NOMO-1 treated with dmso at 0.1 percent for 144 hours (cell line): ENCODE measurements around the gene RRAS.
A peak's percentile ranks its signal among the peaks of the same experiment; 100 is the strongest.

ENCODE experiments used
- DNase-seq: peaks from one replicate; lab custom pipeline; 2025; ENCODE audit not compliant: unreplicated experiment; lab: John Stamatoyannopoulos, UW

The RRAS gene

GRCh38 chr19:49640113-49640898 is at the start of gene RRAS:
TSS of gene RRAS (minus strand) at chr19:49640143. CDS start at chr19:49640098, 45 bp downstream.
- peak; percentile 100 for DNase-seq

- DNase-seq: no peak
Measured at GRCh38 chr19:49689133-49690078, 49.5 kb upstream of the RRAS start, which contains the start of gene ADM5. TSS of gene ADM5 (plus strand) at chr19:49689594. CDS start at chr19:49689838, 244 bp downstream.

GRCh38 chr19:49688531-49689132 is 48.7 kb upstream of the RRAS start:
- no peak for DNase-seq

GRCh38 chr19:49687566-49688316 is 47.8 kb upstream of the RRAS start:
- no peak for DNase-seq

- no peak for DNase-seq
Measured at GRCh38 chr19:49687150-49687549, 47.2 kb upstream of the RRAS start.

GRCh38 chr19:49686503-49687088 is 46.7 kb upstream of the RRAS start:
- DNase-seq: no peak

- DNase-seq: no peak
Measured at GRCh38 chr19:49685845-49686332, 45.9 kb upstream of the RRAS start.

GRCh38 chr19:49684983-49685553 is 45.1 kb upstream of the RRAS start:
- DNase-seq: no peak

- DNase-seq: no peak
Measured at GRCh38 chr19:49684251-49684982, 44.5 kb upstream of the RRAS start.

- DNase-seq: no peak
Measured at GRCh38 chr19:49683814-49684250, 43.9 kb upstream of the RRAS start.

- DNase-seq: no peak
Measured at GRCh38 chr19:49682274-49682673, 42.3 kb upstream of the RRAS start.

- no peak for DNase-seq
Measured at GRCh38 chr19:49681830-49682229, 41.9 kb upstream of the RRAS start.

- DNase-seq: peak; percentile 85
Measured at GRCh38 chr19:49680421-49681351, 40.7 kb upstream of the RRAS start.

GRCh38 chr19:49679771-49680413 is 39.9 kb upstream of the RRAS start:
- DNase-seq: no peak

- no peak for DNase-seq
Measured at GRCh38 chr19:49678985-49679770, 39.2 kb upstream of the RRAS start.

- no peak for DNase-seq
Measured at GRCh38 chr19:49677901-49678674, 38.1 kb upstream of the RRAS start.
